ENCODE measurements around the gene SWT1. TPM values are rescaled to one million over a fixed set of nuclear protein-coding genes. Genes with fewer than 3 reads are reported as not detected.
"Not testable (repeated sequence)": the region's sequence is repeated elsewhere in the genome, so short reads cannot be mapped to it uniquely, and the experiment has no call there.

SWT1 gene
- total and polyA plus RNA-seq, 4 donors, result 2.5 to 7.8 (median 5.0) TPM

DNA sequence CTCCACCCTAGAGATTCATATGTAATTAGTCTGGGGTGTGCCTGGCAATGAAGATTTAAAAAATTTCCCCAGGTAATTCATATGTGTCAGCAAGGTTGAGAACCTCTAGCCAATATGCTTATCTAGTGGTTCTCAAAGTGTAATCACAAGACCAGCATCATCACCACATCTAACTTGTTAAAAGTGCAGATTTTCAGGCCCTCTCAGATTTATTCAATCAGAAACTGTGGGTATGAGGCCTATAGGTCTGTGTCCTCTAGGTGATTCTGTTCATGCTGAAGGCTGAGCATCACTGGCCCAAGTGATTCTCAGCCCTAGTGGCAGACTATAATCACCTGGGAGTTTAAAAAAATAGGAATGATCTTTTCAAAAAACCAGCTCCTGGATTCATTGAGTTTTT lies 75.9 kb downstream of the SWT1 start:
- ATAC-seq (ENCODE audit: low FRiP score), result no peak
- no peak for DNase-seq

DNA sequence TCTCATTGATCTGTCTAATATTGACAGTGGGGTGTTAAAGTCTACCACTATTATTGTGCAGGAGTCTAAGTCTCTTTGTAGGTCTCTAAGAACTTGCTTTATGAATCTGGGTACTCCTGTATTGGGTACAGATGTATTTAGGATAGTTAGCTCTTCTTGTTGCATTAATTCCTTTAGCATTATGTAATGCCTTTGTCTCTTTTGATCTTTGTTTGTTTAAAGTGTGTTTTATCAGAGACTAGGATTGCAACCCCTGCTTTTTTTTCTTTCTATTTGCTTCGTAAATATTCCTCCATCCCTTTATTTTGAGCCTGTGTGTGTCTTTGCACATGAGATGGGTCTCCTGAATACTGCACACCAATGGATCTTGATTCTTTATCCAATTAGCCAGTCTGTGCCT lies 77.2 kb downstream of the SWT1 start:
- not testable (repeated sequence) for H3K27ac ChIP-seq (ENCODE audit: low read depth in 1 of 2, low read length in 2 of 2); H3K36me3 ChIP-seq (ENCODE audit: control insufficient read depth in 1 of 2, insufficient read depth in 2 of 2, low read length in 1 of 2); H3K4me1 ChIP-seq (ENCODE audit: control insufficient read depth in 1 of 2, insufficient read depth in 2 of 2, low read length in 2 of 2); H3K4me3 ChIP-seq (ENCODE audit: low read length in 2 of 2); H3K27me3 ChIP-seq (ENCODE audit: control insufficient read depth in 1 of 2, insufficient read depth in 2 of 2, low read length in 1 of 2); DNase-seq; ATAC-seq (ENCODE audit: low FRiP score); H3K9me3 ChIP-seq (ENCODE audit: control insufficient read depth, low read length)
- intact Hi-C loops (cut with DNase I), result loop anchor here in 1 of 2 donors (10.0 kb wide), 1 partner anchor 441 kb away; no protein-coding TSS in a partner anchor
- 95 to 97% methylated on average over 1 of the region's 1 CpG for WGBS, 2 donors

More for the DNA sequence above, 75.9 kb downstream of the SWT1 start:
- no peaks in the 10 kb centered on the region for H3K27me3 ChIP-seq (ENCODE audit: control insufficient read depth in 1 of 2, insufficient read depth in 2 of 2, low read length in 1 of 2)
- H3K36me3 ChIP-seq (ENCODE audit: control insufficient read depth in 1 of 2, insufficient read depth in 2 of 2, low read length in 1 of 2), result peaks cover 0 to 2% of the 10 kb centered on the region in 2 donors
- no peaks in the 10 kb centered on the region for H3K4me1 ChIP-seq (ENCODE audit: control insufficient read depth in 1 of 2, insufficient read depth in 2 of 2, low read length in 2 of 2)
- H3K4me3 ChIP-seq (ENCODE audit: low read length in 2 of 2), result no peak overlapping the region
- H3K9me3 ChIP-seq (ENCODE audit: control insufficient read depth, low read length), result no peaks in the 10 kb centered on the region
- intact Hi-C loops (cut with DNase I), result loop anchor here in 1 of 2 donors (10.0 kb wide), 1 partner anchor 442 kb away; no protein-coding TSS in a partner anchor
- H3K27ac ChIP-seq (ENCODE audit: low read depth in 1 of 2, low read length in 2 of 2), result no peak overlapping the region

DNA sequence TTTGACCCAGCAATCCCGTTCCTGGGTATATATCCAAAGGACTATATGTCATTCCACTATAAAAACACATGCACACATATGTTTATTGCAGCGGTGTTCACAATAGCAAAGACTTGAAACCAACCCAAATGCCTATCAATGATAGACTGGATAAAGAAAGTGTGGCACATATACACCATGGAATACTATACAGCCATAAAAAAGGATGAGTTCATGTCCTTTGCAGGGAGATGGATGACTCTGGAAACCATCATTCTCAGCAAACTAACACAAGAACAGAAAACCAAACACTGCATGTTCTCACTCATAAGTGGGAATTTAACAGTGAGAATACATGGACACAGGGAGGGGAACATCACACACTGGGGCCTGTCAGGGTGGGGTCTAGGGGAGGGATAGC lies 80.2 kb downstream of the SWT1 start:
- intact Hi-C loops (cut with DNase I), result loop anchor here in 1 of 2 donors (10.0 kb wide), 1 partner anchor 438 kb away; no protein-coding TSS in a partner anchor
- not testable (repeated sequence) for ATAC-seq (ENCODE audit: low FRiP score)
- 98 to 100% methylated on average over 2 of the region's 2 CpGs for WGBS, 2 donors

DNA sequence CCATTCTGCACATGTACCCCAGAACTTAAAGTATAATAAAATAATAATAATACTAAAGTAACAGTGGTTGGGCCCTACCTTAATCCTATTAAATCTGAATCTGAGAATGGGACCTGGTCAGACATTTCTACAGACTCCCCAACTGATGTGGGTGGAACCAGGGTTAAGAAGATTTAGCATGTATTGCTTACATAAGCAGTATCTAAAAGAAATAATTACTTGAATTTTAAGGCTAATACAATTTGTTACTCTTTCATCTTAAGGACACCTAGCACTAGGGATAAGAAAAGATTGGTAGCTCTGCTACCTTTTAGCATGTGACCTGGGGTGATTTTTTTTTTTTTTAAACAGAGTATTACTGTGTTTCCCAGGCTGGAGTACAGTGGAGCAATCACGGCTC lies 80.7 kb downstream of the SWT1 start:
- Histone ChIP-seq H3K4me1 (ENCODE audit: control insufficient read depth in 1 of 2, insufficient read depth in 2 of 2, low read length in 2 of 2) (no peaks in the 10 kb centered on the region), H3K27ac (ENCODE audit: low read depth in 1 of 2, low read length in 2 of 2) (no peak overlapping the region), H3K4me3 (ENCODE audit: low read length in 2 of 2) (no peak overlapping the region), H3K27me3 (ENCODE audit: control insufficient read depth in 1 of 2, insufficient read depth in 2 of 2, low read length in 1 of 2) (no peaks in the 10 kb centered on the region), H3K36me3 (ENCODE audit: control insufficient read depth in 1 of 2, insufficient read depth in 2 of 2, low read length in 1 of 2) (no peaks in the 10 kb centered on the region), H3K9me3 (ENCODE audit: control insufficient read depth, low read length) (no peaks in the 10 kb centered on the region)
- intact Hi-C loops (cut with DNase I), result loop anchor here in 1 of 2 donors (10.0 kb wide), 1 partner anchor 437 kb away; no protein-coding TSS in a partner anchor
- DNase-seq, result no peak
- ATAC-seq (ENCODE audit: low FRiP score), result no peak
- 100% methylated on average over 1 of the region's 1 CpG for WGBS, 2 donors

More for the DNA sequence above, 80.2 kb downstream of the SWT1 start:
- not testable (repeated sequence) for H3K36me3 ChIP-seq (ENCODE audit: control insufficient read depth in 1 of 2, insufficient read depth in 2 of 2, low read length in 1 of 2); DNase-seq; H3K4me3 ChIP-seq (ENCODE audit: low read length in 2 of 2); H3K4me1 ChIP-seq (ENCODE audit: control insufficient read depth in 1 of 2, insufficient read depth in 2 of 2, low read length in 2 of 2); H3K9me3 ChIP-seq (ENCODE audit: control insufficient read depth, low read length); H3K27me3 ChIP-seq (ENCODE audit: control insufficient read depth in 1 of 2, insufficient read depth in 2 of 2, low read length in 1 of 2); H3K27ac ChIP-seq (ENCODE audit: low read depth in 1 of 2, low read length in 2 of 2)

DNA sequence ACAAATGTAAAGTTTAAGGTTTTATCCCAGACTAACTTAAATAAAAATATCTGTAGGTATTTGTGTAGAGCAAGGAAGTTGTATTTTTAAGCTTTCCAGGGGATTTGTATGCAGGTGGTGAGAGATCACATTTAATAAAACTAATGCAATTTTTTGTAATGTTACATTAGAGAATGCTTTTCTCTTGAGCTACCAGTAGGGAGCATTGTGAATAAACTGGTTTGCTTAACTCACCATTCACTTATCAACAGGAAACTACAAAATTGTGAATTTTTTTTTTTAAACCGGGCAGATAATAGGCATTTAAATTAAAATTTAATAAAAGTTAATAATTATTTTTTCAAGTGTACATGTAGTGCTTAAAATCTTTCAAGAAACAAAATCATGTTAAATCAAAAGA lies 81.5 kb downstream of the SWT1 start:
- Histone ChIP-seq H3K9me3 (ENCODE audit: control insufficient read depth, low read length) (no peaks in the 10 kb centered on the region), H3K36me3 (ENCODE audit: control insufficient read depth in 1 of 2, insufficient read depth in 2 of 2, low read length in 1 of 2) (no peaks in the 10 kb centered on the region), H3K4me3 (ENCODE audit: low read length in 2 of 2) (no peak overlapping the region), H3K27ac (ENCODE audit: low read depth in 1 of 2, low read length in 2 of 2) (no peak overlapping the region), H3K4me1 (ENCODE audit: control insufficient read depth in 1 of 2, insufficient read depth in 2 of 2, low read length in 2 of 2) (no peaks in the 10 kb centered on the region), H3K27me3 (ENCODE audit: control insufficient read depth in 1 of 2, insufficient read depth in 2 of 2, low read length in 1 of 2) (no peaks in the 10 kb centered on the region)
- WGBS, 2 donors, result 52 to 76% methylated on average over 1 of the region's 1 CpG
- intact Hi-C loops (cut with DNase I), result loop anchor here in 1 of 2 donors (10.0 kb wide), 1 partner anchor 436 kb away; no protein-coding TSS in a partner anchor
- DNase-seq (no peak), ATAC-seq (ENCODE audit: low FRiP score) (no peak)

DNA sequence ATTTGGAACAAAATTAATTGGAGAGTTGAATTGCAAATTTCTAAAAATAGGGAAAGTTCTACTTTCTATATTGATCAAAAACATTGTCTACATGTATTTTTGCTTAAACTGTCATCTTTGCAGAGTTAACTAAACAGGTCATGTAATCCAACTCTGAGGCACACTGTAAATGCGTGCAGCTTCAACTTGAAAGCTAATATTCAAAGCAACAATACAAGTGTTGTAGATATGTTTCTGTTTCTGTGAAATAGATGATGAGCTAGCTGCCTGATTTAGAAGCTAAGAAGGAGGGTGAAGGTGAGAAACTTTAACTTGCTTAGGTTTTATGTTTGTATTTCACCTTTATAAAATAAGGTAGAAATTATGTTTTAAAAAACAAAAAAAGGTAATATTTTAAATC lies 82.9 kb downstream of the SWT1 start:
- intact Hi-C loops (cut with DNase I), result loop anchor here in 1 of 2 donors (10.0 kb wide), 1 partner anchor 435 kb away; no protein-coding TSS in a partner anchor
- WGBS, 2 donors, result 86 to 87% methylated on average over 1 of the region's 1 CpG
- no peaks in the 10 kb centered on the region for H3K4me1 ChIP-seq (ENCODE audit: control insufficient read depth in 1 of 2, insufficient read depth in 2 of 2, low read length in 2 of 2)
- H3K27me3 ChIP-seq (ENCODE audit: control insufficient read depth in 1 of 2, insufficient read depth in 2 of 2, low read length in 1 of 2), result no peaks in the 10 kb centered on the region
- no peak overlapping the region for H3K4me3 ChIP-seq (ENCODE audit: low read length in 2 of 2)
- DNase-seq (no peak), ATAC-seq (ENCODE audit: low FRiP score) (no peak)
- H3K27ac ChIP-seq (ENCODE audit: low read depth in 1 of 2, low read length in 2 of 2), result no peak overlapping the region
- no peaks in the 10 kb centered on the region for H3K9me3 ChIP-seq (ENCODE audit: control insufficient read depth, low read length)
- no peaks in the 10 kb centered on the region for H3K36me3 ChIP-seq (ENCODE audit: control insufficient read depth in 1 of 2, insufficient read depth in 2 of 2, low read length in 1 of 2)

DNA sequence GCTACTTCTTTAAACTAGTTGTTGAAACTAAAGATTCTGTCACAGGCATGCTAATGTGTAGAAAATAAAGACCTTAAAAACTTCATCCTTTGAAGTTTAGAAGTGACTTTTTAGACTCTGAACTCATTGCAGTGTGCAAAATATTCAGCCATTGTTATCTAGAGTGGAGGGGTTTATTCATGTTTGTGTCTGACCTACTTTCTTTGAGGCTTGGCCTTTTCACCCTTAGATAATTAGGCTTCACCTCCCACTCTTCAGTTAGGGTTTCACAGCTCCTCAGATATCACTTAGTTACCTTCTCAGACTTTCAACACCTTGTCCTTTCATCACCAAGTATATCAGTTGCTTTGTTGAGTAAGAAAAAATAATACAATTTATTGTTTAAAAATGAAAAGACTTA lies 84.2 kb downstream of the SWT1 start:
- no peak overlapping the region for H3K4me3 ChIP-seq (ENCODE audit: low read length in 2 of 2)
- H3K4me1 ChIP-seq (ENCODE audit: control insufficient read depth in 1 of 2, insufficient read depth in 2 of 2, low read length in 2 of 2), result no peaks in the 10 kb centered on the region
- no peaks in the 10 kb centered on the region for H3K36me3 ChIP-seq (ENCODE audit: control insufficient read depth in 1 of 2, insufficient read depth in 2 of 2, low read length in 1 of 2)
- intact Hi-C loops (cut with DNase I), result no loop called here
- ATAC-seq (ENCODE audit: low FRiP score), result no peak
- no peaks in the 10 kb centered on the region for H3K27me3 ChIP-seq (ENCODE audit: control insufficient read depth in 1 of 2, insufficient read depth in 2 of 2, low read length in 1 of 2)
- no peak overlapping the region for H3K27ac ChIP-seq (ENCODE audit: low read depth in 1 of 2, low read length in 2 of 2)
- no peak for DNase-seq
- no peaks in the 10 kb centered on the region for H3K9me3 ChIP-seq (ENCODE audit: control insufficient read depth, low read length)

DNA sequence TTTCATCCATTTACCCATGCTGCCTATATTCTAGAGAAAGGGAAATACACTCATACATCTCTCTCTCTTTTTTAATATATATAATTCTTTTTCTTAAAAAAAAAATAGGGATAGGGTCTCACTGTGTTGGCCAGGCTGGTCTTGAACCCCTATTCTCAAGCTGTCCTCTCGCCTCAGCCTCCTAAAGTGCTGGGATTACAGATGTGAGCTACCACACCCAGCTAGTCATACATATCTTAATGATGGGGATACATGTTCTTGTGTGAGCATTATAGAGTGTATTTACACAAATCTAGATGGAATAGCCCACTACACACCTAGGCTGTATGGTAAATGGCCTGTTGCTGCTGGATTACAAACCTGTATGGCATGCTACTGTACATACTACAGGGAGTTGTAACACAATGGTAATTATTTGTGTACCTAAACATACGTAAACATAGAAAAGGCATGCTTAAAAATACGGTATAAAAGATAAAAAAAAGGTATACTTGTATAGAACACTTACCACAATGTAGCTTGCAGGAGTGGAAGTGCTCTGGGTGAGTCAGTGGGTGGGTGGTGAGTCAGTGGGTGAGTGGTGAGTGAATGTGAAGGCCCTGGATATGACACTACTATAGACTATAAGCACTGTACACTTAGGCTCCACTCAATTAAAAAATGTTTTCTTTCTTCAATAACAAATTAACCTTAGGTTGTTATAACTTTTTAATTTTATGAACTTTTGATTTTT lies 87.2 kb downstream of the SWT1 start:
- no peaks in the 10 kb centered on the region for H3K36me3 ChIP-seq (ENCODE audit: control insufficient read depth in 1 of 2, insufficient read depth in 2 of 2, low read length in 1 of 2)
- 94 to 97% methylated on average over 3 of the region's 3 CpGs for WGBS, 2 donors
- no peak overlapping the region for H3K27ac ChIP-seq (ENCODE audit: low read depth in 1 of 2, low read length in 2 of 2)
- H3K27me3 ChIP-seq (ENCODE audit: control insufficient read depth in 1 of 2, insufficient read depth in 2 of 2, low read length in 1 of 2), result no peaks in the 10 kb centered on the region
- H3K9me3 ChIP-seq (ENCODE audit: control insufficient read depth, low read length), result no peaks in the 10 kb centered on the region
- DNase-seq (no peak), ATAC-seq (ENCODE audit: low FRiP score) (no peak)
- intact Hi-C loops (cut with DNase I), result no loop called here
- H3K4me3 ChIP-seq (ENCODE audit: low read length in 2 of 2), result no peak overlapping the region
- no peaks in the 10 kb centered on the region for H3K4me1 ChIP-seq (ENCODE audit: control insufficient read depth in 1 of 2, insufficient read depth in 2 of 2, low read length in 2 of 2)

DNA sequence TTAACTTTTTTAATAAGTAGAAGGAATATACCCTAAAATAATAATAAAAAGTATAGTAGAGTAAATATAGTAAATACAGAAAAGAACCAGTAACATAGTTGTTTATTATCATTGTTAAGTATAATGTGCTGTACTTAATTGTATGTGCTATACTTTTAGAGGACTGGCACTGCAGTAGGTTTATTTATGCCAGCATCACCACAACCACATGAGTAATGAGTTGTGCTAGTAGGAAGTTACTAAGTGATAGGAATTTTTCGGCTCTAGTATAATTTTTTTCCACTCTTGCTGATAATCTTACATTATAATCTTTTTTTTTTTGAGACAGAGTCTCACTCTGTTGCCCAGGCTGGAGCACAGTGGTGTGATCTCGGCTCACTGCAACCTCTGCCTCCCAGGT lies 88.5 kb downstream of the SWT1 start:
- H3K9me3 ChIP-seq (ENCODE audit: control insufficient read depth, low read length), result no peaks in the 10 kb centered on the region
- DNase-seq, result no peak
- 74% methylated on average over 2 of the region's 2 CpGs for WGBS, 2 donors
- intact Hi-C loops (cut with DNase I), result no loop called here
- H3K4me3 ChIP-seq (ENCODE audit: low read length in 2 of 2), result no peak overlapping the region
- H3K36me3 ChIP-seq (ENCODE audit: control insufficient read depth in 1 of 2, insufficient read depth in 2 of 2, low read length in 1 of 2), result no peaks in the 10 kb centered on the region
- ATAC-seq (ENCODE audit: low FRiP score), result no peak
- H3K27ac ChIP-seq (ENCODE audit: low read depth in 1 of 2, low read length in 2 of 2), result no peak overlapping the region
- no peaks in the 10 kb centered on the region for H3K4me1 ChIP-seq (ENCODE audit: control insufficient read depth in 1 of 2, insufficient read depth in 2 of 2, low read length in 2 of 2)
- H3K27me3 ChIP-seq (ENCODE audit: control insufficient read depth in 1 of 2, insufficient read depth in 2 of 2, low read length in 1 of 2), result no peaks in the 10 kb centered on the region

All from aorta (tissue), 5 donors.